Progenitor cell of endocrine pancreas (in vitro differentiated cells): Measurements from ENCODE around the gene OR6C76. TPM values are rescaled to one million over a fixed set of nuclear protein-coding genes. Genes with fewer than 3 reads are reported as not detected.
A peak's percentile ranks its signal among the peaks of the same experiment; 100 is the strongest.
"Not testable (repeated sequence)": the region's sequence is repeated elsewhere in the genome, so short reads cannot be mapped to it uniquely, and the experiment has no call there.

ENCODE experiments used
- DNase-seq: peaks from one replicate; pipeline ENCODE4 v3.0.0; 2021; ENCODE audit warnings: low spot score; ENCODE audit not compliant: unreplicated experiment
- H3K27ac Mint-ChIP-seq: 2 replicates; pipeline ENCODE4 v1.8.0; 2021; ENCODE audit warnings: mild to moderate bottlenecking, moderate library complexity, mixed read lengths
- H3K27me3 Mint-ChIP-seq: 2 replicates; pipeline ENCODE4 v1.8.0; 2021; ENCODE audit warnings: mixed read lengths
- H3K36me3 Mint-ChIP-seq: 2 replicates; pipeline ENCODE4 v1.8.0; 2022; ENCODE audit warnings: mixed read lengths; ENCODE audit not compliant: insufficient read depth
- H3K4me1 Mint-ChIP-seq: 2 replicates; pipeline ENCODE4 v1.8.0; 2021; ENCODE audit warnings: low read depth, mixed read lengths
- H3K4me3 Mint-ChIP-seq: 2 replicates; pipeline ENCODE4 v1.8.0; 2021; ENCODE audit warnings: low read depth, mild to moderate bottlenecking, moderate library complexity, mixed read lengths
- H3K9me3 Mint-ChIP-seq: 2 replicates; pipeline ENCODE4 v1.8.0; 2021; ENCODE audit warnings: low read depth, mixed read lengths
- CTCF ChIP-seq: fragments of 200-600 bp; sonication (generic); IDR thresholded peaks from one replicate; pipeline ENCODE4 v1.5.0; 2021; ENCODE audit warnings: antibody characterized with exemption, mild to moderate bottlenecking; ENCODE audit not compliant: unreplicated experiment
- total RNA-seq: library from RNA; stranded (reverse); gene quantifications from 2 replicates; pipeline ENCODE4 v1.2.1, GENCODE V29; 2021

OR6C76 gene
- total RNA-seq, 1 donor from 2014 or later, result not detected

DNA sequence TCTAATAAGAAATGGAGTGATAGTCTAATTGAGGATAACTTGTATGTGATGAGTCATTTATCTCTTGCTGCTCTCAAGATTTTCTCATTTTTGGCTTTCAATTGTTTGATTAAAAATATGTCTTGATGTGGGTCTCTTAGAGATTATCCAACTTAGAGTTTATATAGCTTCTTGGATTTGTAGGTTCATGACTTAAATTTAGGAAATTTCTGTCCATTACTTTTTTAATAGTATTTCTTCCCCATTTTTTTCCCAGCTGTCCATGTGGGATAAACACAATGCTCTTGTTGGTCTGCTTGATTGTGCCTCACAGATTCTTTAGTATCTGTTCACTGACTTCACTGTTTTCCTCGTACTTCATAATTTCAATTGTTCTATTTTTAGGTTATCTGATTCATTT is 18.2 kb upstream of the OR6C76 start:
- no peak for DNase-seq
- H3K4me3 Mint-ChIP-seq, result no peak overlapping the region
- no peaks in the 10 kb centered on the region for H3K27me3 Mint-ChIP-seq
- peaks cover 9% of the 10 kb centered on the region for H3K9me3 Mint-ChIP-seq
- no peaks in the 10 kb centered on the region for H3K4me1 Mint-ChIP-seq
- H3K27ac Mint-ChIP-seq, result no peak overlapping the region
- TF ChIP-seq CTCF, result no peak
- no peaks in the 10 kb centered on the region for H3K36me3 Mint-ChIP-seq

- H3K4me1 Mint-ChIP-seq, H3K27ac Mint-ChIP-seq, H3K9me3 Mint-ChIP-seq, H3K36me3 Mint-ChIP-seq, DNase-seq, H3K27me3 Mint-ChIP-seq, H3K4me3 Mint-ChIP-seq: not testable (repeated sequence)
Measured at GRCh38 chr12:55409133-55409532, 16.9 kb upstream of the OR6C76 start.

DNA sequence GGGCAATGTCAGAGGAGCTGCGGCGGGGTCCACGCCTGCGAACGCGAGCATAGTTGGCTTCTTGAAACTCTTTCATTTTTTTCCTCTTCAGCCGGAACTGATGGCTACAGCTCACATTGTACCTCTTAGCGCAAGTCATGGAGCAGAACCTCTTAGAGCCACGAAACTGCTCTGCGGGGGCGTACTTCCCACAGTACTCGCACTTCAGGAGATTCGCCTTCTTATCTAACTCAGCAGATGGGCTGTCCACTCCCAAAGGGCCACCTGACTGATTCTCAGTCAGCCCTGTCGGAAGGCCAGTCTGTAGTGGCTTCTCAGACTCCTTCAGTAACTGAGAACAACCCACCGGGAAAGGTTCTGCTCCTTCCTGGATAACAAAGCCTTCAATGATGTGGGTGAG is 13.9 kb upstream of the OR6C76 start:
- not testable (repeated sequence) for H3K9me3 Mint-ChIP-seq, H3K4me3 Mint-ChIP-seq, H3K27ac Mint-ChIP-seq, H3K27me3 Mint-ChIP-seq, DNase-seq, H3K36me3 Mint-ChIP-seq, H3K4me1 Mint-ChIP-seq

DNA sequence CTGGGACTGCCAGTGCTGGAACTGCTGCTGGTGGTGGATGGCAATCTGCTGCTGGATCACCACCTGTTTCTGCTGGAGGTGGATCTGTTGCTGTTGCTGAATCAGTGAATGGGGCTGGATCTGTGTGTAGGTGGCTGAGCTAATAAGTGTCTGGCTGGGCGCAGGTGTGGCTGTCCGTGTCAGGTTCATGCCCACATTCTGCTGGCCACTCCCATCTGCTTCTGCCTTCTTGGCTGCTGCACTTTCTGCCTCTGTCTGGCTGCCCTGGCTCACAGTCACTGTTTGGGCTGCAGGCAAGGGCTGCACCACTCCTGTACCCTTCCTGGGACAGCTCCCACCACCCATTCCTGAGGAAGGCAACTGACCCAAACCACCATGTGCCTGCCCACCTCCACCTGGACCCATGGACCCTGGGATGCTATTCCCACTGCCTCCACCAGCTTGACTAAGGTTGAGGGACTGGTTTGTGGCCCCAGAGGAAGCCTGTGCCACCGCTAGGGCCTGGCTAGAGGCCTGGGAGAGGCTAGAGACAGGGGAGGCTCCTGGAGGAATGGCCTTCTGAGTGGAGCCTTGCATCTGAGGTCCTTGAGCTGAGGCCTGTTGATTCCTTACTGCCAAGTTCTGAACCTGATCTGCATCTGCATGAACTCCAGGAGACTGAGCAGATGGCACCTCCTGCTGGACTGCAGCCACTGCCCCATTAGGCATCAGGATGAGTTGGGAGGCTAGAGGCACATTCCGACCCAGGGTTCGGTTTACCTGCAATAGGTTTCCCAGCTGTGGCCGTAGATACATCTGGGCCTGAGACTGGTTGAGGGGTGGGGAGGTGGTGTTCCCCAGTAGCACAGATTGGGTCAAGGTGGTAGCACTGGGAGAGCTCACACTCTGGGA is 12.3 kb upstream of the OR6C76 start:
- not testable (repeated sequence) for H3K27me3 Mint-ChIP-seq, H3K4me3 Mint-ChIP-seq, DNase-seq, H3K9me3 Mint-ChIP-seq, H3K4me1 Mint-ChIP-seq, H3K27ac Mint-ChIP-seq, H3K36me3 Mint-ChIP-seq

- not testable (repeated sequence) for H3K9me3 Mint-ChIP-seq
Measured at GRCh38 chr12:55414396-55414823, 11.6 kb upstream of the OR6C76 start.

DNA sequence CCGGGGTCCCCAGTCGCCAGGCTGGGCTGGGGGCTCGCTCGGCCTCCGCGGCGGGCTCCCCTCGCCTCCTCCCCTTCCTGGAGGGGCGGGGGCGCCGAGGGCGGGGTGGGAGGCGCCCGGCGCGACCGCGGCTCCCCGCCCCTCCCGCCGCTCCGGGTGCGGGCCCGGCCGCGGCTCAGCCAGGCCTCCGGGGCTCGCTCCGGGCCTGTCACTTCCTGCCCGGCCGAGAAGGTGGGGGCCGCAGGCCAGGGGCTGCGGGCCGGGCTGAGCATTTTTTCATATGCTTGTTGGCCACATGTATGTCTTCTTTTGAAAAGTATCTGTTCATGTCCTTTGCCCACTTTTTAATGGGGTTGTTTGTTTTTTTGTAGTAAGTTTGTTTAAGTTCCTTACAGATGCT is 11.2 kb upstream of the OR6C76 start:
- peak overlapping the region; percentile 84 for H3K27ac Mint-ChIP-seq
- not testable (repeated sequence) for DNase-seq, H3K36me3 Mint-ChIP-seq, H3K27me3 Mint-ChIP-seq, H3K4me1 Mint-ChIP-seq, H3K9me3 Mint-ChIP-seq
- H3K4me3 Mint-ChIP-seq, result peak overlapping the region; percentile 75

More at GRCh38 chr12:55414396-55414823, 11.6 kb upstream of the OR6C76 start:
- peak overlapping the region; percentile 60 for H3K4me3 Mint-ChIP-seq
- H3K27me3 Mint-ChIP-seq, H3K36me3 Mint-ChIP-seq, DNase-seq, H3K4me1 Mint-ChIP-seq: not testable (repeated sequence)
- H3K27ac Mint-ChIP-seq, result peak overlapping the region; percentile 62

GRCh38 chr12:55416961-55417360 is 9.1 kb upstream of the OR6C76 start:
- H3K9me3 Mint-ChIP-seq, result peaks cover 2% of the 10 kb centered on the region
- H3K27ac Mint-ChIP-seq, result no peak overlapping the region
- no peak for TF ChIP-seq CTCF
- DNase-seq, result no peak
- H3K36me3 Mint-ChIP-seq, result no peaks in the 10 kb centered on the region
- no peaks in the 10 kb centered on the region for H3K27me3 Mint-ChIP-seq
- H3K4me1 Mint-ChIP-seq, result peaks cover 8% of the 10 kb centered on the region
- no peak overlapping the region for H3K4me3 Mint-ChIP-seq
